GM19455 (cell line): ENCODE measurements around the gene LHFPL6.

ENCODE experiments used
- ATAC-seq: cut with Tn5 transposase; IDR thresholded peaks from one replicate; pipeline ENCODE4 v1.9.1; 2021; ENCODE audit not compliant: unreplicated experiment

Gene LHFPL6

DNA sequence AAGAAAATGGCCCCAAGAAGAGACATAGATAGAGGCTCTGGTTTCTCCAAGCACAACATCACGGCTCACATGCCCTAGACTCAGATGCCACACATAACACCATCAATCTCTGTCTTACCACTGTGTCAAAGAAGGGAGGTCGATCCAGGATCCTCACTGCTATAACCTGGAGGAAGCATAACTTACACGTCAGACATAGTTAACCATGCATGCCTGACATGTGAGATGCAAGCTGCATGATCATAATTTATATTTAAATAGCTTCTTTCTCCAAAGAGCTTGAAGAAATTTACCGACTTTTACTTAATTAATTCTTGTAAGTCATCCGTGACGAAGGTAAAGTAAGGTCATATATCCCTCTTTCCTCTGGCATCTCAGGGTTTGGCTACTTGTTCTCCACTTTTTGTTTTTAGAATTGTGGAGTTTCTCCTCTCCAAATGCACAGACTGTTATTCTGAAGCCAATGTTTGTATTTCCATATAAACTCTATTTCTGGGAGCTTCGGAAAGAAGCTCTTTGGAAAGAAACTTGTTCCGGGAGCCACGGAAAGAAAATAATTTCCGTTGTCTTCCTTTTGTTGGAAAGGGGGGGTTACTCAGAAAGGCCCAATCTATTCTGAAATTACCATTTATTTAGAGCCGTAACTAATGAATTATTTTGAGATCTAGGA, 205.6 kb downstream of the LHFPL6 start:
- no peak for ATAC-seq

DNA sequence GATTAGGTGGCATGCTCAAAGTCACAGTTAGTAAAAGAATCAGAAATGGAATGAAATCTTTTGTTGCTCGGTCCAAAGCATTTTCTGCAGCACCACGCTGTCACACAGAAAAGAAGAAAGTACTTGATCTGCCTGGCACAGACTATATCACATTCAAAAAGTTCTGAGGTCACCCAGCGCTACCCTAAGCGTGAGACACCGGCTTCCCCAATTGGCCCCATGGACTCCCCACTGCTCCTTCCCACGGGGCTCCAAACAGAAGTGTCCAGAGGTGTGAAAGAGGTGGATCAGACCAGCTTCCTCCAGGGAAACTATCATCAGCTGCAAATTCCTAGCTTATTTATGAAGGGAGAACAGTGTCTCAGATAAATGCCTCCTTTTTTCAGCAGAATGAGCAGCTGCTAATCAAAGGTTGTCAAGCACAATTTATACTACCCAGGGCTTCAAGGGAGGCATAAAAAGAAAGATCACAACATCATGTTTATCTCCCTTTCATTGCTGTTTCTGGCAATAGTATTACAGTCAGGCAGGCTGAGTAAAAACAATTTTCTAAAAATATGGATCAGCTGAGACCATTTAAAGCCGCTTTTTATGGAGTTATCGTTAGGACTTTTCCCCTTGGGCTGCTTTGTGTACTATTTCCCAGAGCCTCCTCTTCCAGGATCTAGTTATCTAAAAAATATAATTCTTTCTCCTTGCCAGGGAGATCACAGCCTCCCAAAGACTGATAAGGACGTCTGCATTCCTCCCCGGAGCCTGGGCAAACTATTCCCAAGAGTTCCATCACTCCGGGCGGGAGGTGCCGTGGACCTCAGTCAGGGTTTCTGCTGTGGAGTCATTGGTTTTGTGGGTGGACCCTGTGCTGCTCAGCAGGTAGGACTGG, 208.0 kb downstream of the LHFPL6 start:
- no peak for ATAC-seq

DNA sequence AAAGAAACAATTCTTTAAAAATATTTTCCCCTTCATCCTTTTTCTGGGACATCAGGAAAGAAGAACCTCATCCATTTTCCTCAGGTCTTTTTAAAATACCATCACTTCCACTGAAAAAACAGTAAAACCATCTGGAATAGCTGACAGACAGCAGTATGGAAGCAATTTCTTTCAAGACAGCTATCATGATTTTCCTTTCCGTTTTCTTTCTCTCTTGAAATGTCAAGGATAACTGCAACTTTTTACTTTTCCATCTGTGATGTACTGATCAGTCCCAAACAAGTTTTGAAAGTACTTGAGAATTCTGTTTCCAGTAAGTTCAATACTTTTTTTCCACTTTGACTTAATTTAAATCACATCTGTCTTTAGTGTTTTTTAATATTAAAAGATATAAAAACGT, 211.2 kb downstream of the LHFPL6 start:
- no peak for ATAC-seq

DNA sequence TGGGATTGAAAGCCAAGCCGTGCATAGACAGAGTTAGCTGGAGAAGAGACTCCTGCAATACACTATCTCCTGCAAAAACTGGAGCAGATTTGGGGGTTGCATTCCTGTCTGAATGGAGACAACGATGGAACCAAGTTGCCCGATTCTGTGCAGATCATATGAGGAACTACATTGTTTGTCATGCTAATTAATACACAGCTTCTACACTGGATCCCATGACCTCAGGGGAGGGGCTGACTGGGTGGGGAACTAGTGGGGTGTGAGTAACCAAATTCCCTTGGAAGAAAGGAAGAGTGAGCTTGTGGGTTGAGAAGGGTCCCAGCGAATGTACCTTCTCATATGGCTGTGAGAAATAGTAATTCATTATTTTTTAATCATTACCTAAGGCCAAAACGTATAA, 214.0 kb downstream of the LHFPL6 start:
- ATAC-seq, result no peak

DNA sequence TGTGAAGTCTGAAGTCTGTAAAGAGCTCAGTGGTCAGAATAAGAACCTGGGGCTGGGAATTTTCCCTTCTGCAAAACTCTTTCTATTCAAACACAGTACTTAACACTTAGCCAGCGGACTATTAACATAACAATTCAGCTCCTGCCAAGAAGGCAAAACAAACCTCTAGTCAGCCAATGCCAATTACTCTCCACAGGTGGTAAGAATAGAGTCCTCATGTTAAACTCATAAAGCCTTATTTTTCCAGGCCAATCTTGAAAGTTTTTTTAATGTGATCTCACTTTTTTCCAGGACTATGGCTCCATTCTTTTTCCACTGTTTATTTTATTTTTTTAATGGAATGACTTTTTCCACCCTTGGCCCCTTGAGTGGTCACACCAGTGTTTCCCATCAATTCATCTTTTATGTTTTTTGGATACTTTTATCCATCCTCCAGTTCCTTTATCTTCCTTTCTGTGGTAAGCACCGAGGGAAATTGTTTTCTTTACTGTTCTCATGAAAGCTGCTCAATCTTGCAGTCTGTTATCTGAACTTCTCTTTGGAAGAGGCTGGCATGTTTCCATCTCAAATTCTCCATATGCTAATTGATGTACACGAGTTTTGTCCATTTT, 217.3 kb downstream of the LHFPL6 start:
- ATAC-seq, result no peak

DNA sequence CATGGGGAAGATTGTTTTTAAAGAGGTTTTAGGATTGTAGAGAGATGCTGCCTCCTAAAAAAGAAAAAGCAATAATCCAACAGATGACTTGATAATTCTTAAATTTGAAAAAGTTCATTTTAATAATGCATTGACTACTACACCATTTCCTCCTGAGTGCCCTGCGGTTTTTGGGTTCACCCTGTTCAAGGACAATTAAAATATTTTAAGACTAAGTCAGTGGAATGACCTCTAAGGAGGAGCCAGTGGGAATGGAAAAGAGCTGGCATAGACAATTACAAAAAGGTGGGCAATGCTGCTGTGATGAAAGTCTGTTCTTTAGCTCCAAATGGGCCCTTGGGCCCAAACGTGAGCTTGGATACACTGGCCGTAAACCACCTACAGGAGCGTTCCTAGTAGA, 217.8 kb downstream of the LHFPL6 start:
- ATAC-seq, result no peak

DNA sequence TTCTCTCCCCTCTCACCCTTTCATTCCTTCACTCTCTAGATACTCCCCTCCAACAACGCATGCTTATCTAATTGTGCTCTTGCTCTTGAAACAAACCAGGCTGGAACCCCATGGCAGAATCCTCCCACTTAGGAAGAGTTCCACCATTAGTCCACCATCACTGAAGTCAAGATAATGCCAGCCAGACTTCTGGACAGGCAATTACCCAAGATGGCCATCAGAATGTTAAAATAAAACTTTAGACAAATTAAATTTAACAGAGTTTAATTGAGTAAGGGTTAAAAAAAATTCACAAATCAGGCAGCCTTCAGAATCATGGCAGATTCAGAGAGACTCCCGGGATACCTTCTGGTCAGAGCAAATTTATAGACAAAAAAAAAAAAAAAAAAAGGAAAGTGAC, 221.5 kb downstream of the LHFPL6 start:
- no peak for ATAC-seq

DNA sequence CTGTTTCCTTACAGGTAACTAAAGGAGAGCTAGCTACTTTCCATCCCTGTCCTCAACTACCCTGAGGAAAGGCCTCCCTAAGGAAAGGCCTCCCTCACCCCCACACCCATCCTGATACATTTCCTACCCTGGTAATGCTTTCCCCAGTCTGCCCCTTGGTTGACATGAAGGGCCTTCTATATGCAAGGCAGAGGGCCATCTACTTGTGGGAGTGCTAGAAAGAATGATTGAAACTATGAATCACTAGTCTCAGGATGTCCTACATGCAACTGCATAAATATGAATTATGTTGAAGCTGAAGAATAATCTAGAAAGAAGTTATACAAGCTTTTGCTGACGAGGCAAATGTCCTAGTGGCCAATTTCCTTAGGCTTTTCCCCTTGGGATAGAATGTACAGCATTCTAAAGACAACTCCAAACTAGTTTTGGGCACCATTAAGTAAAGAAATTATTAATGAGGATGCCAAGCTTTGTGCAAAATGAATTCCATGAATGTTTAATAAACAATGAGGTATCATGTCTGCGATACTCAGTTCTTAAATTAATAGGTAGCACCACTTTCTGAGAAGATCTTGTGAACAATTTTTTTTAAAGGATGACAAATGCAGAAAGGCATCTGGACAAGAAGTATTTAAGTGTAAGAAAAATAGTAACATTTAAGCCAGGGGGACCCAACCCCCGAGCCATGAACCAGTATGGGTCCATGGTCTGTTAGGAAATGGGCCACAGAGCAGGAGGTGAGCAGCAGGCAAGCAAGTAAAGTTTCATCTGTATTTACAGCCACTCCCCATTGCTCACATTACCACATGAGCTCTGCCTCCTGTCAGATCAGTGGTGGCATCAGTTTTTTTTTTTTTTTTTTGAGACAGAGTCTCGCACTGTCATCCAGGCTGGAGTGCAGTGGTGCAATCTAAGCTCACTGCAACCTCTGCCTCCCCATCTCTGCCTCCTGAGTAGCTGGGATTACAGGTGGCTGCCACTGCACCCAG, 223.0 kb downstream of the LHFPL6 start:
- no peak for ATAC-seq

DNA sequence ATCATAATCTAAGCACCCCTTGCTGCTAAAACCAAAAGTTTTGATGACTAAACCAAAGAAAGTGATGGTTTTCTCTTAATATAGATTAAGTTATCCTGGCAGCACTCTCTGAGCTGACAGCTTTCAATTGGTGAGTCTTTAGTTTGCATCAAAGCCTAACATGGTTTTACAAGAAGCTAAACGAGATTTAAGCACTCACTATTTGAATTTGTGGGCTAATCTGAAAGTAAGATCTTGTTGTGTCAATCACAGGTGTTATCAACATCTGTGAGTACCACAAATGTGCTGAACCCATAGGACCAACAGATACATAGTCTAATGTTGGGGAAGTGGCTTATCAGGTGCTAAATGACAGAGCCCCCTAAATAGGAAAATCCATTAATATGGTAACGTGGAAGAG, 223.9 kb downstream of the LHFPL6 start:
- ATAC-seq, result peak; percentile 95

DNA sequence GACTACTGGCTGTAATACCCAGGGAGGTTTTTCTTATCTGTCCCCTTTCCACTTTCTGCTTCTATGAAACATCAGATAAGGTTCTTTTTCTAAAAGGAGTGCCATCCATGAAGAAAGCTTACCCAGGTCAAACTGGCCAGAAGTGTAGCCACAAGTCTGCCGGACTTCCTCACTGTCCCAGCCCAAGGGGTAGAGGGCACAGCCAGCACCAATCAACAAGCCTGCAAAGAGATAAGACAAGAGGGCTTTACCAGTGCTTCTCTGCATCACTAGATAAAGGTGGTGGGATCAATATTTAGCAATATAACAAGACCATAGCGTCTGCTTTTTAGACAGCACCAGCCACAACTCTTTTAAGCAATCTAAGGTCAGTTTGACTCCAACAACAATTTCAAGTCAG, 224.7 kb downstream of the LHFPL6 start:
- ATAC-seq, result no peak

DNA sequence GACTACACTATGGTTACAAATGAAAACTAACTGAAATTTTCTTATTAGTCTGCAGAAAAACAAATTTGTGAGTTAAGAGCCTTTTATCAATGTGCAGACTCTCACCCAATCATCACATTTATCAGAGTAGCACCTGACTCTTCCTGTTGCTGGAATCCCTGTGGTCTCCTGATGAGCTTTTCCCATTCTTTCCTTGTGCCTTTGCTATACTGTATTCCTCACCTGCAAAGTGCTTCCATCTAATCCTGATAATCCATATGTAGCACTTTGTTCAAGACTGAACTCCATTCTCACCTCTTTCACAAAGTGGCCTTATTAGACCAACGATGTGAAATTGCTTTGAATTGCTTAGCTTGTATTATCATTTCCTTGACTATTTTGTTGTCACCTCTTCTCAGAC, 225.3 kb downstream of the LHFPL6 start:
- ATAC-seq, result no peak

DNA sequence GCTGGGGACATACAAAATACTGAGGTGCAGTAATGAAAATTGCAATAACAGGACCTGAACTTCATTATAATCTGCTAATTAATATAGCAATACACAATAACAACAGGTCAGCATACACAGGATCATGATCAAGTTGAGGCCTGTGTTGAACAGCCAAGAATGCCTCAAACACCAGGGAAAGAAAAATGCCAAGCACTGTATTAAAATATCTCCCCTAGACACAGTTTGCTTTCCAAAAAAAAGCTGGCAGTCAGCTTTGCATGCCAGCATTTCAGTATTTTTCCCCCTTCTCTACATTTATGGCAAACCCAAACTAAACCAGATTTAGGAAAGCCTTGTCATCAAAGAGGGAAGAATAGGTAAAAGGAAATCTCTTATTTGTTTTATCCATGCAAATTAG, 226.9 kb downstream of the LHFPL6 start:
- no peak for ATAC-seq

DNA sequence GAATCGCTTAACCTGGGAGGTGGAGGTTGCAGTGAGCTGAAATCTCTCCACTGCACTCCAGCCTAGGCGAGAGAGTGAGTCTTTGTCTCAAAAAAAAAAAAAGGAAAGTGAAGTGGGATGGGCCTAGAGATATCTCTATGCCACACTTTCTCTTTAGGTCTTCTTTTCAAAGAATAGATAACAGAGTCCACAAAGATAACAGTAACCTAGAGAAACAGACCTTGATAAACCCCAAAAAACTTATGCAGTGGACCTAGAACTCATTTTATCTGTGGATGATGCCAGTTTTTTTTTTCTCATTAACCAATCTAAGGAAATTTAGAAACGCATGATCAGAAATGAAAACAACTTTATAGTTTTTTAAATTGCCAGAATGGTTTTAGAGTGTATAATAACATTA, 227.4 kb downstream of the LHFPL6 start:
- ATAC-seq, result no peak

DNA sequence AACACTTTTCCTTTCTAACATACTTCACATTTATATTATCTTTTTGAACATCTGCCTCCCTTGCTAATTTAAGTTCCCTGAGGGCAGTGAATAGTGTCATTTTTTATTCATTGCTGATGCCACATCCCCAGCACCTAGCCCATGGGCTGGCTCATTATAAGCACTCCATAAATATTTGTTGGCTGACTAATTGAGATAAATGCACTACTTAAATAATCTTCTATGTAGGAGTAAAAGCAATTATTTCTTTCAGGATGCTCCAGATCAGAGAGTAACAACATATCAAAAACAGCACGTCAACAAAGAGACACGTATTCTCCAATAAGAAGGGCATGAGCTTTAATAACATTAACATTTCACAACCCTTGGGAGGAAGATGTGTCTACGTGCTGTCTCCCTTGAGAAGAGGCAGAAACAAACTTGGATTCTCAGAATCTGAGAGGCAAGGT, 228.2 kb downstream of the LHFPL6 start:
- no peak for ATAC-seq

DNA sequence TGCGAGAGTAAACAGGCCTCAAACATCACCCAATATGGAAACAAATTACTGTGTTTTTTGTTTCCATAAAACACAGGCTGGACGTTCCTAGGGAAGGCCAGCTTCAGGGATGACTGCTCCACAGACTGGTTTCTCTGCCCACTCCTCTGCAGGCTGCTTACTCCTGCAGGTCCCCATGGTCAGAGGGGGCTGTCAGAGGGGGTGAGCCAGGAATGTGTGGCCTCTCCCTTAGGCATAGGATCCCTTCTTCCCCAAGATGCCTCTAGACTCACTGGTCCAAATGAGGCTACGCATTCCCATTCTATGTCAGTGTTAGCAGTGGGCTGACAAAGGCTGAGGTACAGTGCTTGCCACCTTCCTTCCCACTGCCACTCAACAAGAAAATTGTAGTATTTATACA, 229.8 kb downstream of the LHFPL6 start:
- ATAC-seq, result no peak

DNA sequence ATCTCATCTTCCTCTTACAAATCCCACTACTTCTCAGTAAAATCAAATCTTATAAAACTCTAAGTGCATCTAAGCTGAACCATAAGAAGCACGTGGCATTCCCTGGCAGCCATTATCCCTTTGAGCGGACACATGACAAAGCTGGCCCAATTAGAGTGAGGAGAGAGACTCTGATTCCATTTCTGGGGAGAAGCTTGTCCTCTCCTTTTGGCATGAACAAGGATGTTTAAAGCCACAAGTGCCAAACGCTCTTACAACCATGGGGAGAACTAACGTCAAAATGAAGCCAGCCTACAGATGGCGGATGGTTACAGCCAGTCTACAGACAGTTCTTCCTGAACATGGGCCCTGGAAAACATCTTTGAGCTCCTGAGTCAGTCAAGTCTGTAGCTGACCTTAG, 231.3 kb downstream of the LHFPL6 start:
- ATAC-seq, result no peak

DNA sequence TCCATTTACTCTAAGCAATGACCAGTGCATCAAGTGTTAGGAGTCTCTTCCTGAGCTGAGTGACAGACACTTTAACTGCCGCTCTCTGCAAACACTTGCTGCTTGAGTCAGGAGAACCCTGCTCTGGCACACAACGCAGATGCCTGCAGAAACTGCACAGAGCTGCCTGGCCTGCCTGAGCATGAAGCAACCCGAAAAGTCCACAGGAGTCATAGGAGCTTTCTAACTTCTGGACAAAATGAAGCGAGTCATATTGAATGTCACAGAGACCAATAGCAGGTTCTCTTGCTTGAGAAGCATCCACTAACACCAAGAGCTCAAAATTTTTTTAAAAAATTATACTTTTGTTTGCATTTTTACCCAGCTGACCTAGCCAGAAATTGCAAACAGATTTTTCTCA, 232.4 kb downstream of the LHFPL6 start:
- no peak for ATAC-seq

DNA sequence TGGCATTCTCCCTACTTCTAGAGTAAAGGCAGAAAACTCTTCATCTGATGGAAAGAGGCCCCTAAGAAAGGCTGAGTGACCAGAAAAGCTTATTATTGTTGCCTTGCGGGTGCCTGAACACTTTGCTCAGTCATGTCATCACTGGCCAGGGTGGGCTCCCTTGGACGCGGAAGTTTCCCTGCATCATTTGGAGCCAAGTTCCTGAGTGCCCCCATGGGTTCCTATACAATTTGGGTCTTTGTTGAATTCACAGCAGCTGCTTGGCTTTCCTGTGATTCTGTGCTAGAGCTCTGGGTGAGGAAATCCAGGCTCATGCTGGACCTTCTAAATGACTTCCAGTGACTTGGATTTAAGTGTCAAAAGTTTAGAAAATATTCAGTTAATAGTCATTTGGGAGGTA, 232.9 kb downstream of the LHFPL6 start:
- ATAC-seq, result no peak

DNA sequence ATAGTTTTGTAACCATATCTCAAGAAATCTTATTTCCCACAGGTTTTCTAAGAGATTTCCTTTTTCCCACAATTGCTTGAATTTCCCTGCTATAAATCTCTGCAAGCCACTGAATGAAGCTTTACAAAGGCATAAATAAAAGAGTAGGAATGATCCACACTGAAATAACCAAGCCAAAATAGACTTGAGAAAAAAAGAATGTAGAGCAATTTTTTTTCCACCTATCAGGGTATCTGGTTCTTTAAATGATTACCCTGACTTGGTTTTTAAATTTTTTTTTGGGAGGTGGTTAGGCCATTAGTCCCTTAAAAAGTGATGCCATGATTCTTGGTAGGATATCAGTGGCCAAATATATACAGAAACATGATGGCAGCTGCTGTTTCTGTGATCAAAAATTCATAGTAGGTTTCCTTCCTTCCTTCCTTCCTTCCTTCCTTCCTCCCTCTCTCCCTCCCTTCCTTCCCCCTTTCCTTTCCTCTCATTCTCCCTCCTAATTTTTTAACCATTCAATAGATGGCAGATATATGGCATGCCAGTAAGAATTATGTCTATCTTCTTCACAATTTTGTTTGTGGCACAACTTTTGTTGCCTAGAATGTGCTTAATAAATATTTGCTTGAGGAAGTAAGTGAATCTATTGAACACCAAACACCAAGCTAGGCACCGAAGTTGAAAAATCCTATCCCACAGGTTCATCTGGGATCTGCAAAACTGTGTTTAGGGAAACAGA, 233.7 kb downstream of the LHFPL6 start:
- ATAC-seq, result no peak

DNA sequence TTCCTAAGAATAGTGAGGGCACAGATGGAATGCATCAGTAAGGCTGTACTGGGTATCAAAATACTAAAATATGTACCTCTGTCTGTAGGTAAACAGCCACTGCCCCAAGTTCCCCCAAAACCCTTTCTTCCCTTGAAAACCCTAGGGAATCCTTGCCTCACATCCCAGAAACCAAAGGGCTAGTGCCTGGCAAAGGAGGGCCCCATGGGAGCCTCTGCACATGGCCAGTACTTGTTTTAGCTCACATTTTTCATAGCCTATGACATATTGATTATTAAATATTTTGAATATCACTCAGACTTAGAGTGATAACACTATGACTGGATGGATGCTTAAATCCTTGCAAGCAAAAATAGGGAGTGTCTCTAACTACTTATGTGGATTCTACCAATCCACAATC, 237.1 kb downstream of the LHFPL6 start:
- no peak for ATAC-seq
